Liver (tissue), 3 donors: ENCODE measurements around the gene ADAMTS14.

ENCODE experiments used
- CTCF ChIP-seq: fragments of 150-350 bp; IDR thresholded peaks from 2 replicates; pipeline ENCODE4 v1.5.1; 2017; ENCODE audit warnings: improper control_type of control experiment, low read depth, low read length; ENCODE audit not compliant: missing input control
- EGR1 ChIP-seq, 2 donors: IDR thresholded peaks; 2 replicates each; pipeline ENCODE4 v1.6.1; 2016 to 2018; ENCODE audit warnings: antibody characterized with exemption in 2 of 2, low read depth in 2 of 2
- GABPA ChIP-seq, 2 donors: IDR thresholded peaks in 1 of 2; conservative IDR thresholded peaks in 1 of 2; 2 replicates each; pipeline ENCODE4 v1.6.1; 2016; ENCODE audit warnings: antibody characterized with exemption in 2 of 2, mild to moderate bottlenecking in 1 of 2, moderate library complexity in 1 of 2
- JUND ChIP-seq, 2 donors: IDR thresholded peaks; 2 replicates each; pipeline ENCODE4 v1.6.1; 2016; ENCODE audit warnings: antibody characterized with exemption in 2 of 2
- MAX ChIP-seq: IDR thresholded peaks from 2 replicates; pipeline ENCODE4 v1.6.1; 2016; ENCODE audit warnings: antibody characterized with exemption
- RAD21 ChIP-seq, 2 donors: IDR thresholded peaks; 2 replicates each; pipeline ENCODE4 v1.6.1; 2016; ENCODE audit warnings: antibody characterized with exemption in 2 of 2, mild to moderate bottlenecking in 2 of 2
- REST ChIP-seq: IDR thresholded peaks from 2 replicates; pipeline ENCODE4 v1.6.1; 2016; ENCODE audit warnings: antibody characterized with exemption, mild to moderate bottlenecking
- SP1 ChIP-seq: IDR thresholded peaks from 2 replicates; pipeline ENCODE4 v1.6.1; 2018; ENCODE audit warnings: antibody characterized with exemption, mild to moderate bottlenecking
- TAF1 ChIP-seq: conservative IDR thresholded peaks from 2 replicates; pipeline ENCODE4 v1.6.1; 2016; ENCODE audit warnings: antibody characterized with exemption, mild to moderate bottlenecking
- YY1 ChIP-seq: IDR thresholded peaks from 2 replicates; pipeline ENCODE4 v1.6.1; 2016; ENCODE audit warnings: antibody characterized with exemption, mild to moderate bottlenecking
- ZBTB33 ChIP-seq: IDR thresholded peaks from 2 replicates; pipeline ENCODE4 v1.6.1; 2016; ENCODE audit warnings: antibody characterized with exemption
- donor health status: healthy.
- donor health status: healthy.

- no peak for TF ChIP-seq RAD21 (IDR thresholded peaks at IDR 0.05)
- TF ChIP-seq CTCF, result no peak
- TF ChIP-seq YY1, result no peak
- no peak for TF ChIP-seq REST
- no peak for TF ChIP-seq TAF1
- no peak for TF ChIP-seq GABPA (IDR thresholded peaks at IDR 0.05 in 1 of 2, conservative IDR thresholded peaks at IDR 0.05 in 1 of 2)
- TF ChIP-seq ZBTB33, result no peak
- no peak for TF ChIP-seq SP1
- TF ChIP-seq MAX, result no peak
- TF ChIP-seq JUND (IDR thresholded peaks at IDR 0.05), result no peak
- TF ChIP-seq EGR1 (IDR thresholded peaks at IDR 0.05; ENCODE audit: low read depth in 2 of 2), result no peak
Observed at GRCh38 chr10:70799124-70799523, 126.8 kb downstream of the ADAMTS14 start.
